Kidney (tissue), 22 donors: Measurements from ENCODE around the gene IFNA2. TPM values are rescaled to one million over a fixed set of nuclear protein-coding genes. Genes with fewer than 3 reads are reported as not detected.
A peak's percentile ranks its signal among the peaks of the same experiment; 100 is the strongest.
"Not testable (repeated sequence)": the region's sequence is repeated elsewhere in the genome, so short reads cannot be mapped to it uniquely, and the experiment has no call there.

Experiments
- DNase-seq, 5 donors: peaks; one replicate each; pipeline ENCODE4 v3.0.0-alpha.2; 2013 to 2020
- FAIRE-seq: peaks from 2 replicates; lab custom pipeline; 2012; peaks lifted over from hg19 to GRCh38; lab: Jason Lieb, UNC
- H3K27ac ChIP-seq, 2 donors: one replicate each; pipeline ENCODE4 v1.7.0; 2013; ENCODE audit warnings: low read depth in 2 of 2, low read length in 2 of 2, inconsistent platforms in 1 of 2
- H3K27me3 ChIP-seq: one replicate; pipeline ENCODE4 v1.7.1; 2013; ENCODE audit warnings: low read length, inconsistent platforms; ENCODE audit not compliant: control insufficient read depth, insufficient read depth
- H3K36me3 ChIP-seq, 3 donors: one replicate each; pipeline versions ENCODE4 v1.7.0 to v1.7.1; 2013; ENCODE audit warnings: low read length in 3 of 3, control low read depth in 1 of 3, inconsistent platforms in 1 of 3; ENCODE audit not compliant: insufficient read depth in 3 of 3, control insufficient read depth in 2 of 3
- H3K4me1 ChIP-seq, 3 donors: one replicate each; pipeline versions ENCODE4 v1.7.0 to v1.7.1; 2013; ENCODE audit warnings: low read length in 3 of 3, inconsistent platforms in 1 of 3, low read depth in 1 of 3; ENCODE audit not compliant: control insufficient read depth in 2 of 3, insufficient read depth in 2 of 3
- H3K4me3 ChIP-seq, 3 donors: one replicate each; pipeline versions ENCODE4 v1.7.0 to v1.8.1; 2013; ENCODE audit warnings: low read length in 3 of 3, control low read depth in 1 of 3, inconsistent platforms in 1 of 3
- H3K9ac ChIP-seq, 3 donors: one replicate each; pipeline versions ENCODE4 v1.7.0 to v1.7.1; 2013; ENCODE audit warnings: low read length in 3 of 3, control low read depth in 1 of 3, inconsistent platforms in 1 of 3
- H3K9me3 ChIP-seq, 3 donors: one replicate each; pipeline versions ENCODE4 v1.7.0 to v1.7.1; 2013; ENCODE audit warnings: low read length in 3 of 3, control low read depth in 1 of 3, inconsistent platforms in 1 of 3; ENCODE audit not compliant: control insufficient read depth in 2 of 3, insufficient read depth in 1 of 3
- CTCF ChIP-seq: IDR thresholded peaks from 3 replicates; pipeline ENCODE4 v1.5.1; 2012; ENCODE audit warnings: mild to moderate bottlenecking, moderate library complexity, borderline replicate concordance; ENCODE audit not compliant: insufficient read depth; ENCODE audit errors: extremely low read depth
- intact Hi-C: fragments of 100-400 bp; cut with DNase I; formaldehyde crosslinking; loops from one replicate; pipeline ENCODE4 v1.11.1; 2022
- long read RNA-seq, 10 donors: library from polyadenylated mRNA in 1 of 10; unstranded in 1 of 10; transcript quantifications; one replicate each; pipeline ENCODE4 v2.0.0 and lab custom pipeline, GENCODE V29; 2021 to 2026
- polyA plus RNA-seq: library from polyadenylated mRNA; stranded (reverse); fragments of 350-450 nt; fragmentation: Illumina TruSeq; extraction: RNeasy Lipid Tissue Mini Kit (QIAGEN cat#74804); gene quantifications from one replicate; pipeline ENCODE4 v1.2.3, GENCODE V29; 2014; ENCODE audit warnings: low read depth, low replicate concordance; ENCODE audit not compliant: insufficient read depth
- total RNA-seq: library from RNA; stranded (reverse); fragmentation: NEBNext Ultra II Directional; extraction: Animal tissue kit (Norgen Biotek cat#: 25700); gene quantifications from one replicate; pipeline ENCODE4 v1.2.1, GENCODE V29; 2021
- donor health status: control.
- donor health status: control.
- donor health status: control.
- donor health status: control.
- donor health status: control.
- donor health status: DM: yes; HTN: yes; CAD: no.
- donor health status: Normal renal cell carcinoma (clear cell type).

IFNA2 gene
- total RNA-seq (not detected), polyA plus RNA-seq (not detected)
- long read RNA-seq, donor 1, result 0 reads
- long read RNA-seq, donor 2, result 0 reads
- long read RNA-seq, donor 3, result 0 reads
- long read RNA-seq, donor 4, result 0 reads
- long read RNA-seq, donor 5, result 0 reads
- long read RNA-seq, donor 6, result 0 reads
- long read RNA-seq, donor 7, result 0 reads
- long read RNA-seq, donor 8, result 0 reads
- long read RNA-seq, donor 9, result 0 reads
- long read RNA-seq, donor 10, result 0 reads

- FAIRE-seq, result no peak
Measured at GRCh38 chr9:21385131-21385670, at the start of gene IFNA2. IFNA2 (minus strand) TSS chr9:21385398; CDS start chr9:21385329, 69 bp downstream.

GRCh38 chr9:21435015-21435383, 49.8 kb upstream of the IFNA2 start:
- DNase-seq, H3K9ac ChIP-seq, H3K27ac ChIP-seq, intact Hi-C loops, H3K4me1 ChIP-seq, FAIRE-seq, H3K36me3 ChIP-seq, H3K9me3 ChIP-seq, H3K4me3 ChIP-seq, H3K27me3 ChIP-seq: not testable (repeated sequence)

More at GRCh38 chr9:21385131-21385670, at the start of gene IFNA2:
- Histone ChIP-seq H3K27me3 (no peaks in the 10 kb centered on the region), H3K9me3 (no peaks in the 10 kb centered on the region), H3K36me3 (no peaks in the 10 kb centered on the region), H3K9ac (no peak within 1 kb of the TSS), H3K4me1 (no peaks in the 10 kb centered on the region), H3K27ac (no peak within 1 kb of the TSS), H3K4me3 (no peak within 1 kb of the TSS)
- TF ChIP-seq CTCF, result no peak
- intact Hi-C loops, result no loop called here
- DNase-seq, result no peak

GRCh38 chr9:21434202-21435014, 49.2 kb upstream of the IFNA2 start:
- no peak for FAIRE-seq
- H3K36me3 ChIP-seq, result no peaks in the 10 kb centered on the region
- no peaks in the 10 kb centered on the region for H3K9me3 ChIP-seq
- intact Hi-C loops, result no loop called here
- peak in 1 of 5 donors; percentile 38 for DNase-seq
- no peaks in the 10 kb centered on the region for H3K27me3 ChIP-seq
- H3K27ac ChIP-seq, result no peak overlapping the region
- no peaks in the 10 kb centered on the region for H3K4me1 ChIP-seq
- no peak overlapping the region for H3K4me3 ChIP-seq
- H3K9ac ChIP-seq, result no peak overlapping the region
- TF ChIP-seq CTCF, result no peak
